ENCODE measurements around the gene VSIG10L. TPM values are rescaled to one million over a fixed set of nuclear protein-coding genes. Genes with fewer than 3 reads are reported as not detected.

The VSIG10L gene
- total RNA-seq, 4 donors from 2014 or later = 2.5 to 6.5 (median 5.2) TPM; not detected in 1

DNA sequence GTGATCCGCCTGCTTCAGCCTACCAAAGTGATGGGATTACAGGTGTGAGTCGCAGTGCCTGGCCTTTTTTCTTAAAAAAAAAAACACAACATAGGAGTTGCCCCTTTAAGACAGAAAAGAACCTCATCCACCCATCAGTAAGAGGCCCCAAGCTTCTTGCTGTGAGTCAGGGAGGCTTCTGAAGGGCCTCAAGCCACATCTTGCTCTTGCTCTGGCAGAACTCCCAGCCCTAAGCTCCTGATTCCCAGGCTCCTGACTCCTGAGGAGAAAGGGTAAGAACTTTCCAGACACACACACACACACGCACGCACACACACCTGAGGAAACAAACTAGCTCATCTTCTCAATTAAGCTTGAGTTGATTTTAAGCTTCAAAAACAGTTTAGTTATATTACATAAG is 17.4 kb upstream of the VSIG10L start:
- DNase-seq = no peak
- no peaks in the 10 kb centered on the region for H3K36me3 ChIP-seq
- no peaks in the 10 kb centered on the region for H3K27me3 ChIP-seq
- no peak for TF ChIP-seq POLR2A (IDR thresholded peaks at IDR 0.05)
- TF ChIP-seq CTCF (IDR thresholded peaks at IDR 0.05) = no peak
- H3K9me3 ChIP-seq = no peaks in the 10 kb centered on the region
- no peak overlapping the region for H3K4me3 ChIP-seq
- H3K27ac ChIP-seq = no peak overlapping the region
- H3K4me1 ChIP-seq = peaks cover 0 to 18% (median 6%) of the 10 kb centered on the region in 4 donors

- Histone ChIP-seq H3K36me3 (peaks cover 0 to 5% (median 0%) of the 10 kb centered on the region in 3 donors), H3K9me3 (no peaks in the 10 kb centered on the region), H3K4me3 (no peak overlapping the region), H3K27me3 (no peaks in the 10 kb centered on the region), H3K27ac (no peak overlapping the region), H3K4me1 (peaks cover 0 to 7% (median 4%) of the 10 kb centered on the region in 4 donors)
- DNase-seq = no peak
- no peak for TF ChIP-seq POLR2A (IDR thresholded peaks at IDR 0.05)
Observed at GRCh38 chr19:51357952-51358351, 16.0 kb upstream of the VSIG10L start.

DNA sequence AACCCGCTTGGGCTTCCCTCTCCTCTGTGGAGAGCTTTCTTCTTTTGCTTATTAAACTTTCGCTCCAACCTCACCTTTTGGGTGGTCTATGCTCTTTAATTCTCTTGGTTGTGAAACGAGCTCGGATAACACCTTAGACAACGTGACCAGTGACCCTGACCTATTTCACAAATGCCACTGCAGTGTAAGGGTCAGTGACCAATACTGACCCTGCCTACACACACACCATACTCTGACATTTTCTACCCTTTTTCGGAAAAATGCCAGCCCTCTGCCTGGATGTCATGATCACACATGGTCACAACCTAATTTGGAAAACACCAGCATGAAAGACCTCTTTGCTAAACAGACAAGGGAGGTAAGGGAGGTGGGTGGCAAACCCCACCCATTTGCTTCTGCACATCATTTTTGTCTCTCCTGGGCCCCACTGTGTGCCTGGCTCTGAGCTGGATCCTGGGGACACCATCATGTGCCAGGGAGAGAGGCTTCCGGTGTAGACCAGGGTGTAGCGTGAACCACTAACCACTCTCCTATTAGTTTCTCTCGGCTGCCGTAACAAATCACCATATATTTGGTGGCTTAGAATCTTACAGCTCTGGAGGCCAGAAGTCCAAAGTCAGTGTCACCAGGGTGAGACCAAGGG is 14.3 kb upstream of the VSIG10L start:
- Histone ChIP-seq H3K4me1 (no peaks in the 10 kb centered on the region), H3K27ac (no peak overlapping the region), H3K27me3 (no peaks in the 10 kb centered on the region), H3K4me3 (no peak overlapping the region), H3K9me3 (no peaks in the 10 kb centered on the region), H3K36me3 (peaks cover 0 to 22% (median 0%) of the 10 kb centered on the region in 3 donors)
- no peak for DNase-seq
- TF ChIP-seq CTCF (IDR thresholded peaks at IDR 0.05) (no peak), POLR2A (IDR thresholded peaks at IDR 0.05) (no peak)

DNA sequence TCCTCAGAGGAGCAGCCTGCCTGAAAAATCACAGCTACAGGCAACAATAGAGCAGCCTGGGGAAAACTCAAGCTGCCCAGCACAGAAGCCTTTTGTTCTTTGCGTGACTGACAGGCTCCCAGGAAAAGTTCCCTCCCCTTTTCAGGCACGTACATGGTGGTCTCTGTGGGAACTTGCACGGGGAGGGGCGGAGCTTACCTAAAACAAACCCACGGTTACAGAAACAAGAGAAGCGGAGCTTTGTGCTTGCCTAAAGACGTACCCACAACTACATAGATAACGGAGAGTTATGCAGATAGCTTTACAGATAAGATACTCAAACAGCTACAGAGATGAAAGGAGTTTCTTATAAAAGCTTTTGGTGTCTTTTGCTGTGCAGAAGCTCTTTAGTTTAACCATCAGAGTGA is 12.8 kb upstream of the VSIG10L start:
- H3K27me3 ChIP-seq = no peaks in the 10 kb centered on the region
- H3K9me3 ChIP-seq = no peaks in the 10 kb centered on the region
- TF ChIP-seq CTCF (IDR thresholded peaks at IDR 0.05) (no peak), POLR2A (IDR thresholded peaks at IDR 0.05) (no peak)
- H3K4me3 ChIP-seq = no peak overlapping the region
- H3K4me1 ChIP-seq = no peaks in the 10 kb centered on the region
- DNase-seq = no peak
- H3K36me3 ChIP-seq = peaks cover 0 to 34% (median 0%) of the 10 kb centered on the region in 3 donors
- no peak overlapping the region for H3K27ac ChIP-seq

- no peaks in the 10 kb centered on the region for H3K27me3 ChIP-seq
- no peak for DNase-seq
- H3K36me3 ChIP-seq = peaks cover 0 to 38% (median 0%) of the 10 kb centered on the region in 3 donors
- H3K4me1 ChIP-seq = no peaks in the 10 kb centered on the region
- no peaks in the 10 kb centered on the region for H3K9me3 ChIP-seq
- no peak overlapping the region for H3K4me3 ChIP-seq
- no peak overlapping the region for H3K27ac ChIP-seq
- TF ChIP-seq POLR2A (IDR thresholded peaks at IDR 0.05) = no peak
- TF ChIP-seq CTCF (IDR thresholded peaks at IDR 0.05) = no peak
Observed at GRCh38 chr19:51354103-51354741, 12.3 kb upstream of the VSIG10L start.

DNA sequence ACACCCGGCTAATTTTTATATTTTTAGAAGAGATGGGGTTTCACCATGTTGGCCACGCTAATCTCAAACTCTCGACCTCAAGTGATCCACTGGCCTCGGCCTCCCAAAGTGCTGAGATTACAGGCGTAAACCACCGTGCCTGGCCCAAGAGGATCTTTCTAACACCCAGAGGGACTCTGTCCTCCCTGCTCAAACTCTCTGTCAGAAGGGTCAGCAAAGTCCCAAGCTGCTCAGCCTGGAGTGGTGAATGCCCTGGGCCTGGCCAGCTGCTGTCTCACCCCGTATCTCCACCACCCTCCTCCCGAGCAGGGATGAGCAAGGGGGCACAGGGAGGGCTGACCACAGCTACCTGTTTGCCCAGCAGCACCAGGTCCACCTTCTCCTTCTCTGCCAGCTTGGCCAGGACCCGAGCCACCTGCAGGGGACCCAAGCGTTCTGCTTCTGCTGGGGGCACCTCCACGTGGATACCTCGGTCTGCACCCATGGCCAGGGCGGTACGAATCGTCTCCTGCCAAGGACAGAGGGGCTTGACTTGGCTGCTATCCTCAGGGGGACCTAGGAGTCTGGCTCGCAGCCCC is 10.9 kb upstream of the VSIG10L start:
- no peaks in the 10 kb centered on the region for H3K27me3 ChIP-seq
- peaks cover 0 to 38% (median 0%) of the 10 kb centered on the region in 3 donors for H3K36me3 ChIP-seq
- H3K27ac ChIP-seq = no peak overlapping the region
- no peak overlapping the region for H3K4me3 ChIP-seq
- TF ChIP-seq CTCF (IDR thresholded peaks at IDR 0.05) (no peak), POLR2A (IDR thresholded peaks at IDR 0.05) (no peak)
- no peak for DNase-seq
- H3K9me3 ChIP-seq = no peaks in the 10 kb centered on the region
- no peaks in the 10 kb centered on the region for H3K4me1 ChIP-seq
